WI38 (cell line): ENCODE measurements around the gene ANO6.

ENCODE experiments used
- H3K4me3 ChIP-seq: 2 replicates; pipeline ENCODE4 v1.5.1; 2011; ENCODE audit warnings: low read depth, mild to moderate bottlenecking, control low read depth, low read length
- TF ChIP-seq, protein P1 (sequence below): IDR thresholded peaks from 2 replicates; pipeline ENCODE4 v1.5.1; 2012; ENCODE audit warnings: low read depth, mild to moderate bottlenecking, control low read depth, low read length

ANO6 gene

DNA sequence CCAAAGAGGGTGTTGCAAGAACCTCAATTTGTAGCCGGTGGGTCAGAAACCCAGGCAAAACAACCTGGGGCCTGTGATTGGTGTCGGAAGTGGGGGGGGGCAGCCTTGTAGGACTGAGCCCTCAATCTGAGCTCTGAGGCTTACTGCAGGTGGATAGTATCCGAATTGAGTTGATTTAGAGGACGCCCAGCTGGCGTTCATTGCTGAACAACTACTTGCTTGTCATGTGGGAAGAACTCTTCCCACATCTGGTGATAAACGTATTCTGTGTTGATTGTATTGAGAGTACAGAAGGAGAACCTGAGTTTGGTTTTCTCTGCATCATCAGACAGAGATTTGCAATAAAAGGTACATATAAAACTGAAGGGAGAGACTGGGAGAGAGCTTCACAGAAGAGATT, 5.1 kb downstream of the ANO6 start:
- H3K4me3 ChIP-seq = no peak overlapping the region
- TF ChIP-seq, protein P1, sequence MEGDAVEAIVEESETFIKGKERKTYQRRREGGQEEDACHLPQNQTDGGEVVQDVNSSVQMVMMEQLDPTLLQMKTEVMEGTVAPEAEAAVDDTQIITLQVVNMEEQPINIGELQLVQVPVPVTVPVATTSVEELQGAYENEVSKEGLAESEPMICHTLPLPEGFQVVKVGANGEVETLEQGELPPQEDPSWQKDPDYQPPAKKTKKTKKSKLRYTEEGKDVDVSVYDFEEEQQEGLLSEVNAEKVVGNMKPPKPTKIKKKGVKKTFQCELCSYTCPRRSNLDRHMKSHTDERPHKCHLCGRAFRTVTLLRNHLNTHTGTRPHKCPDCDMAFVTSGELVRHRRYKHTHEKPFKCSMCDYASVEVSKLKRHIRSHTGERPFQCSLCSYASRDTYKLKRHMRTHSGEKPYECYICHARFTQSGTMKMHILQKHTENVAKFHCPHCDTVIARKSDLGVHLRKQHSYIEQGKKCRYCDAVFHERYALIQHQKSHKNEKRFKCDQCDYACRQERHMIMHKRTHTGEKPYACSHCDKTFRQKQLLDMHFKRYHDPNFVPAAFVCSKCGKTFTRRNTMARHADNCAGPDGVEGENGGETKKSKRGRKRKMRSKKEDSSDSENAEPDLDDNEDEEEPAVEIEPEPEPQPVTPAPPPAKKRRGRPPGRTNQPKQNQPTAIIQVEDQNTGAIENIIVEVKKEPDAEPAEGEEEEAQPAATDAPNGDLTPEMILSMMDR = no peak

DNA sequence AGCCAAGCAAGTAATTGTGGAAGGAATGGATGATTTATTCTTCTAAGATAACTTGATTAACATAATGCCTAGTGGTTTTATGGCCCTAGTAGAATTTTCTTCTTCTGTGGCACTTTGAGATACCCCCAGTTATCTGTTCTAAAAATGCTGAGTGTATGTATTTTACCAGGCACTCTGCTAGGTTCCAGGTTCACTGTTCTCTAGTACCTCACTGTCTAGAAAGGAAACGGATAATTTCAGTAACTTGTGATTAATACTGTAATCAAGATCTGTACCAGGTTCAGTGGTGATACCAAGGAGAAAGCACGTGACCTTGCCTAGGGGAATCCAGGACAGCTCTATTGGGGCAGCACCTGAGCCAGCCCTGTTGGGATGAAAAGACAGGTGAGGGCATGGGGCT, 8.0 kb downstream of the ANO6 start:
- TF ChIP-seq, protein P1 = no peak
- H3K4me3 ChIP-seq = no peak overlapping the region

DNA sequence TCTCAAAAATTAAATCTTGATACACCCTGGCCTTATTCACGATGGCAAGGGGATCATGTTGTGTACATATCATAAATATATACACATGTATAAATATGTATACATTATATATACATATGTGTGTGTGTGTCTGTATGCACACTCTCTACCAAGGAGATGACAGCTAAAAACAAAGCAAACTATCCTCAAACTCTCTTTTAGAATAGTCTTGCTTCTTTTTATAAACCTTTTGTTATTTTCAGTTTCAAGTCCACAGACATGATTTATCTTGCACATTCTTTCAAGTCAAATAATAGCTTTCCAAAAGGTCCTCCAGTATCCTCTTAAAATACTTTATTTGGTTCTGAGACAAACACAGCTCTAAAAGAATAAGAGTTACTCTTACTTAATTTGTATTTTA, 8.4 kb downstream of the ANO6 start:
- H3K4me3 ChIP-seq = no peak overlapping the region
- TF ChIP-seq, protein P1 = no peak

DNA sequence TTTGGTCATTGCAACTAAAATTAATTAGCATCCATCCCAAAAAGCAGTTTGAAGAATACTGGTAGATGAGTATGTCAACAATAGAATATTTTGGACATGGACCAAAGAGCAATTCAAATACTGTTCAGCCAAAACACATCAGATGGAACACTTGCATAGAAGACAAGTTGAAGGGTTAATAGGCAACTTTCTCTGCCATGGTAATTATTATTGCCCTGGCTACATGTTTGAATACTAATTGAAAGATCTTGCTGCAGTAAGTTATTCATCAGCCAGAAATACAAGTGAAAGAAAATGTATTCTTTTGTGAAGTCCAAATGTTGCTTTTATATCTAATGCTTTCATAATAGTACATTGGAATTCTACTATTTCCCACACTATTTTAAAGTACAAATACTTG, 10.1 kb downstream of the ANO6 start:
- no peak overlapping the region for H3K4me3 ChIP-seq
- TF ChIP-seq, protein P1 = no peak

DNA sequence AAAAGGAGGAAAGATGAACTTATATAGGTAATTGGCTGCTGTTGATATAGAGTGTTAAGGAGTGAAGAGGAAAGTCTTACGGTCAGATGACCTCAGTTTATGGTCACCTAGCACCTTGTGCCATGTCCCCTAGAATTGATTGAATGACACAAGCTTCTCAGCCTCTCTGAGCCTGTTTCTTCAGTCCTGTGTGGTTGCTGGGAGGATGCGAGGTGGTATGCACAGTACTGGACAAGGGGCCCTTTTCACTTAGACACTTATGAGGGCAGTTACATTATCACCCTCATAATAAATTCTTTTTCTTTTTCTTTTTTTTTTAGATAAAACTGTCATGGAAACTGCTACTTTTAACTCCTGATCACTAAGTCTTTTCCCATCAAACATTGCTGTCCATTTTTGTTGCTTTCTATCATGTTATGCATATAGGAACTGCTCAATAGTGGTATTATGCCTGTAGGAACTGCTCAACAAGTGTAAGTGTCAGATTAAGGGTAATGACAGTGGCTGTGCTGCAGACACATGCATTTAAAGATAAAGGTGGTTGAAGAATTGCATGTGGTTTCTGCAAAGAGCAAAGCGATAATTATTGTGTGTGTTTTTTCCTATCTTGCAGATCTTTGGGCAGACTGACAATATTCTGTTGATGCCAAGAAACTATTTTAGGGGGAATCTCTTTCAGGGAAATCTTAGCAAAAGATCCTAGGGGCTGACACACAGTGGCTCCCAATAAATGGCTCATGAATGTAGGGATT, 11.6 kb downstream of the ANO6 start:
- TF ChIP-seq, protein P1 = no peak
- H3K4me3 ChIP-seq = no peak overlapping the region

DNA sequence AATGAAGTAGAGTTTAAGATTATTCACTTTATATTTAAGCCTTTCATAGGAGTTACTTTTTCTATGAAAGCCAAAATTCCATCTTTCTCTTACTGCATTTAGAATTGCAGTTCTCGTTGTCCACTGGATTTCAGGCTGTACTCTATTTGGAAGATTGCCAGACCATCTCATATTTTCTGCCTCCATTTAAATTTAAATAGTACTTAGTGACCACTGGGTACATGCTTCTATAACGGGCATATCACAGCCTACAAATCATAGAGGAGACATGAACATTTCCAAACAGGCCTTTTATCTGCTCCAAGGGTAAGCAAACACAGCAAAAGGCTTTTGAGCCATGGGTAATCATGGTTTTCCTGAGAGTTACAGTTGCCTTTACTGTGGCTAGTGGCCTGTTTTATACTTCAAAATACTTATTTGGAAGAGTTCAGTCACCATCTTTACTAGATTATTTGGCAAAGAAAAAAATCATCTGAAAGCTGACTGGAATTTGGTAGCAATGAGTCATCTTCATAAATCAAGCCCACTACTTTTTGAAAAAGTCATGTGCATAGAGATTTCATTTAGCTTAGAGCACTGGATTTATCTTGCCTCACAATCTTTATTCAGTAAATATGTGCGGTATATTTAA, 15.7 kb downstream of the ANO6 start:
- TF ChIP-seq, protein P1 = no peak
- no peak overlapping the region for H3K4me3 ChIP-seq

DNA sequence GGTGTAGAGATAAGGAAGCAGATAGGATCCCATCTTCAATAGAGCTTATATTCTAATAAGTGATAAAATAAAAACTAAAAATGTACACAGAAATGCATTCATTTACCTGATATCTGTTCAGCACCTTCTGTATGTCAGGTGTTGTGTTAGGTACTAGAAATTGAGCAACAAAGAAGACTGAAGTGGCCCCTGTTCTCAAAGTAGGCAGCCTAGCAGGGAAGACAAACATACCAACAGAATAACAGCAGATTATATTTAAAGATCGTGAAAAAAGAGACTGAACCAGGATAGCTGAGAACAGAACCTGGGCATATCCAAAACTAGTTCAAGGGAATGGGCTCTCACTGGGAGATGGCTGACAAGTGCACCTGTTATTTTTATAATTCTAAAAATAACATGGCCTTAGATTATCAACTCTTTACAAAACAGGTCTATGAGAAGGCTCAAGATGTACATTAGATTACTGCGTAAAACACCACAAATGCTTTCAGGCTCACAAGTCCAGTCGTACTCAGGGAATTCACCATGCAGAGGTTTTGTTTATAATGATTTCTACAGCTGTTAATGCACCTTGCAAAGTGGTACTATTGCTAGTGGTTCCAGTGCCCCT, 16.4 kb downstream of the ANO6 start:
- no peak overlapping the region for H3K4me3 ChIP-seq
- TF ChIP-seq, protein P1 = no peak
